ENCODE data around the gene MATCAP1.

The MATCAP1 gene

DNA sequence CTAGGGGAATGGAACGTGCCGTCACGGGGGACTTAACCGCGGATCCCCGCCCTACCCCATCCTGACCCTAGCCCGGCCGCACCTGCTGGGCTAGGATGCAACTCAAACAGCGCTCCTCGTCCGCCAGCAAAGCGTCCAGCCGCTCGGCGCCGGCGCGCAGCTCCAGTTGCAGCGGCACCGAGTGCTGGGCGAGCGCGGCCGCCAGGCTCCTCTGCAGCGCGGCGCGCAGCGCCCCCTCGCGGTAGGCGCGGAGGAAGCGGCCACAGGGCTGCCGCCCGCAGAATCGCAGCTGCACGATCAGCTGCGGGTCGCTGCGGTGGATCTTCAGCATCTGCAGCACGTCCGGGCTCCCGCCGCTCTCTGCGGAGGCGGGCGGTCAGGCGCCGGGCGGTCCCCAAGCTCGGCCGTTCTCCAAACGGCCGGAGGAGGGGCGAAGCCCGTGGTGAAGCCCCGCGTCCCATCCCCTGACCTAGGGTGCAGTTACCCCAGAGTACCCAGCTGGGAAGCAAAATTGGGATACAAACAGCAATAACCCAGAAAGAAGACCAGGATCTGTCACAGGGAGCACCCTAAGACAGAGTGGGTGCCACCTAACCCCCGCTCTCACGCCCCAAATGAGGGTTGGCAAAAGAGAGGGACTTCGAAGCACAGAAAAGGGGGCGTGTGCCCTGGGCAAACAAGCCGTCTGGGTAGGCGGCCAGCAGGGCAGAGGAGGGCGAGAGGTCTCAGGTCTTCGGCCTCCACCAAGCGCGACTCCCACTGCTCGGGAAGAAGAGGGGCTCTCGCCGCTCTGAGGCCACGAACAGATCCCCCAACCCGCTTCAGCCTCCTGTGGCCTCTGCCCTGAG lies 28.2 kb downstream of the MATCAP1 start:
- peak; percentile 65 for DNase-seq

DNA sequence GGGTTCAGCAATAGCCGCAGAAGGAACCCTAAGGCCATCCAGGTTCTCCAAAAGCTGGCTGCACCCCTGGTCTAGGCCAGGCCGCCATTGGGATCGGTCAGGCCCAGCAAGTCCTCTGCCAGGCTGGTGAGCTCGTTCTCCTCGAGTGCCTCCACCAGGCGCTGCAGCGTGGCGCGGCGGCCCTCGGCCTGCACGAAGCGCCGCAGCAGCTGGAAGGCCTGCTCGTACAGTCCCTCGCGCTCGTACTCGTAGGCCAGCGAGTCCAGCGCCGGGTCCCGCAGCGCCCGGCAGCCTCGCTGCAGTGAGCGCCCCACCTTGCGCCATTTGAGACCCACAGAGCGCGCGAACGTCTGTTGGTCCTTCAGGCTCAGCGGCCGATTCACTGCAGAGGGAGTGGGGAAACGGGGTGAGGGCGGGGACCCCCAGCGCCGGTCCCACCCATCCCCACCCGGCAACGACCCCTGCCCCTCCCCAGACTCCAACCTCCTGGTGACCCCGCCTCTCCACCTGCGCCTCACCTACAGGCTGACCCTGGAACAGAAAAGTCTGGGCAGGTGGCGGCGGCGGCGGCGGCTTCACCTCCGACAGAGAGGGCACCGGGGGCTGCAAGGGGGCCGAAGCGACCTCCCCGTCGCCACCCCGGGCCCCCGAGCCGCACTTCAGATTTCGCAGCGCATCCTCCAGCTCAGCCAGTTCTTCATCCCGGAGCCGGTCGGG lies 29.0 kb downstream of the MATCAP1 start:
- no peak for DNase-seq

- no peak for DNase-seq
These were observed 32.2 kb downstream of the MATCAP1 start for GRCh38 chr16:67151431-67152097.

DNA sequence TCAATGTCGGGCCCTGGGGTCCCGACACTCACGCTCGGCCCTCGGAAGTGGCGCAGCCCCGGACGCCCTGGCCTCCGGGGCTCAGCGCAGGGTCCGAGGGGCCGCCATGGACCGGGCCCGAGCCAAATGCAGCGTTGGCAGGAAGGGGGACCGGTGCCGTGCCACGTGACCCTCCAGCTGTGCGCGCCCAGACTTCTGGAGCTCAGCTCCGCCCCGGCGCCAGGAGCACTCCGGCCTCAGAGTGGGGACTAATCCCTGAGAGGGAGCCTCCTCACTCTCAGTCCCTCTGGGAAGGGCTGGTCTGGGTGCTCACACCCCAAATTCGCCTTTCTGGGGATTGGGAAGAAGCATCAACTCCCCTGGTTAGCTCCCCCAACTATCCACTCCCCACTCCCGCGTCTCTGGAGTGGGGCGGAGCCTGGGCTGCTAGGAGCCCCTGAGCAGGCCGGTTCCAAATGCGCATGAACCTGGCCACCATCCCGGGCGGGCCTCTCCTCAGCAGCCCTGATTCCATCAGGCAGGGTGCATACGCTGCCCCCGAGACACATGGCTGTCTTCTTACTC lies 32.8 kb downstream of the MATCAP1 start, which contains the start of gene B3GNT9:
Gene B3GNT9 (minus strand): TSS at position 166 of the 564 bp plus-strand sequence. CDS start 513 bp downstream, outside the sequence.
- DNase-seq: peak; percentile 65

DNA sequence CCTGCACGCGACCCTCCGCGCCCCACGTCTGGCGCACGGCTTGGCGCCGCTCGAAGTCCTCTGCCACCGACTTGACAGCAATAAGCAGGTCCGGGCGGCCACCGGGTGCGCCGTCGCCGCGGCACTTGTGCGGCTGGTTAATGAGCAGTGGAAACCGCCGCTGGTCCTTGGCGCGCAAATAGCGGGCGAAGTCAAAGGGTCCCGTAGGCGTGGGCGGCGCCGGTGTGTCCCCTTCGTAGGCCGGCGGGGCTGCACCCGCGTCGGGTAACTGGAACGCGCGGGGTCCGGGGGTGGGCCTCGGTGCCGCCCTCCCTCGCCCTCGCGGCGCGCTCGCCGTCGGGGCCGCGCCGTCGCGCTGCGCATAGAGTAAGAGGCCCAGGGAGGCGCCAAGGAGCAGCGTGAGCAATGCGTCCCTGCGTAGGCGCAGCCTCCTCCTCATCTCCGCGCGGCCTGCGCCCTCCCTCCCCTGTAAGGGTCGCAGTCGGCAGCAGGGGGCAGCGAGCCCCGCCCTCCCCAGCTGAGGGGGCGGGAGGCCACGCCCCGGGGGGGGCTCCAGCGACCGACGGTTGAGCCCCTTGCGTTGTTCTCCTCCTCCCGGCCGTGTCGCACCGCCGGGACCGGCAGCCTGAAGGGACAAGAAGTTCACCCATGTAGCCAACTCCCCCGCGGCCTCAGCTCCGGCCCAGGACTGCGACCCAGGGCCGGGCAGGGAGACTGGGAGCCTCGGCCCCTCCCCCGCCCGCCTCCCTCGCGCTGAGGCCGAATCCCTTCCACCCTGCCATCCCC lies 33.5 kb downstream of the MATCAP1 start:
- peak; percentile 26 for DNase-seq

GRCh38 chr16:67149276-67150046 lies 34.3 kb downstream of the MATCAP1 start:
- DNase-seq: no peak

DNA sequence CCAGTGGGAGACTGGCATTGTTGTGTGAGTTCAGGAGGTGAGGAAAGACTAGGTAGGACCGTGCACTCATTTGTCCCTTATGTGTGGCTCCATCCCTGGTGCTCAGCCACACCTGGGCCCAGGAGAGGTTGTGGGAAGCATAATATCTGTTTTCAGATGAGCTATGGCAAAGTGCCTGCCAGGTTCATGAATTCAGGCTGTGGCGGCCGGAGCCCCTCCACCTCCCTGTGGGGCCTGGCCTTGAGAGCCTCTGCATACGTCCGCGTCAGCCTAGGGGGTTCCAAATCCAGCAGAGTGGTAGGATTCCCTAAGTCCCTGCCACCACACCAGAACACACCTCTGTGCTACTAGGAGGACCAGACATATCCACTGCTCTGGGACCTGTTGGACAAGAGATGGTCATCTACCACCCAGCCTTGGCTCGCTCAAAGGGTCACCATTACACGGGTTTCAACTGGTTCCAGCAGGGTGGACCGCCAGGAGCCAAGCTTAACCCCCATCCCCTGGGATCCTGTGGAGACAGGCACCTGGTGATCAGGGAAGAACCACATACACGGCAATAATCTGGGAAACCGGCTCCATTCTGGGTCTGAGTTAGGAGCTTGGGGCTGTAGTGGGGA lies 35.0 kb downstream of the MATCAP1 start:
- no peak for DNase-seq

DNA sequence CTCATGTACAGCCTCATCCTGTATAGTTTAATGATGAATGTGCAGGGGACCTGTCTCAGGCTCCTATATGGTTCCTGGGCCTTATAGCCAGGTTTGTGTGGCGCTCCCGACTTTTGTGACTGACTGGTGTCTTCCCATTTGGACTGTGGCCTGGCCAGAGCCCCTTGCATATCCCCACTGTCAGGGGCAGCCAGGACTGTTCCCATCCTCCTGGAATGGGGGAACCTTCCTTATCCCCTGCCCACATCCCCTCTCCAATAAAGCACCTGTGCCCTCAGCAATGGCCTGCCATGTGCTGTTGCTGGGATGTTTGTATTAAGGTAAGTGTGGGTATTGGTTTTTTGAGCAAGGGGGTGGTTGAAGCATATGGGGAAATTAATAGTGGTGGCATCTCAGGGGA lies 35.5 kb downstream of the MATCAP1 start:
- DNase-seq: no peak

- DNase-seq: no peak
These were observed 36.2 kb downstream of the MATCAP1 start for GRCh38 chr16:67147437-67148140.

- DNase-seq: no peak
These were observed 37.0 kb downstream of the MATCAP1 start for GRCh38 chr16:67146523-67147357.

DNA sequence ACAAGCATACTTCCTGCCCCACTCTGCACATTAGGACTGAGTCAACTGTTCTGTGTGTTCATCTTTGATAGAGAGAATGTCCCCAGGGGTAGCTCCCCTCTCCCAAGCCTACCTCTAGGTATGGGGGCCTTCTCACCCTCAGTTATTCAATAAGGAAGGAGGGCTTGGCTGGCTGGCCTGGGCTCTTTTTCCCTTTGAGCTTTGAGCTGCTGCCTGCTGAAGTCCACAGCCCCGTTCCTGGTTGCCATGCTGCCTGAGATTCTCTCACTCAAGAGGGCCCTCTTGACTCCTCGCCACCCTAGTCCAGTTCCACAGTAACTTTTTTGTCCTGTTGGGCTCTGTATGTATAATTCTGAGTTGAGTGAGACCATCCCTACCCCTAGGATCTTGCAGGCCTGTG lies 38.0 kb downstream of the MATCAP1 start:
- DNase-seq: no peak

DNA sequence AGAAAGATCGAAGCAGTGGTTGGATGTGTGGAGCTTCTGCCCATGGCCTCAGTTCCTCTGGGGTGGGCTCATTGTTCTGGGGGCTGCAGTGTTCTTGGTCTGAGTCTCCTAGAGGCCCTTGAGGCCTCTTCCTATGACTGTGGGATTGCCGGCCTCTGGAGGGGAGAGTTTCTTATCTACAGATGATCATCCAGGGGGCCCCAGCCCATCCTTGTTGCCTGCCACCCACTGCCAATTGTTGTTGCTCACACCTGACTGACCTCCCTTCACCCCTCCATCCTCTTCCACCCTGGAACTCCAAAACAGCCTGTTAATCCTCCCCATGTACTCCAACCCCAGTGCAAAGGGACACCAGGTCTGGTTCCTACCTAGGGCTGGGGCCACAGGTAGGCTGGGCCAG lies 38.8 kb downstream of the MATCAP1 start:
- DNase-seq: no peak

- DNase-seq: no peak
These were observed 41.4 kb downstream of the MATCAP1 start for GRCh38 chr16:67142342-67142741.

DNA sequence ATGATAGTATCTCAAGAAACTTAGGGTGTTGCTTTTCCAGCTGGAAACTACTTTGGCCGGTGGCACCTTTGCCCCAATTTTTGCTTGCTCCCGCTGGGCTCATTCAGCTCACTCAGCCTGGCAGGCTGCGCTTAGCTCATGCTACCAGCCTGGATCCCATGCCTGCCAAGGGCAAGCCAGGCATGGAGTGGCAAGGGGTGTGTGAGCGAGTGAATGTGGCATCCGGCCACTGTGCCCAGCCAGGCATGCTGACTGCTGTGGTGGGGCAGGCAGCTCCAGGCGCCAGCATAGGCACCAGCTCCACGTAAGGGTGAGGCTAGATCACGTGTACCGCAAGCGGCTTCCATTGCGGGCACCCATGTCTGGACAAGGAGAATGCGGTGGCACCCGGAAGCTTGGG lies 42.4 kb downstream of the MATCAP1 start:
- DNase-seq: no peak

DNA sequence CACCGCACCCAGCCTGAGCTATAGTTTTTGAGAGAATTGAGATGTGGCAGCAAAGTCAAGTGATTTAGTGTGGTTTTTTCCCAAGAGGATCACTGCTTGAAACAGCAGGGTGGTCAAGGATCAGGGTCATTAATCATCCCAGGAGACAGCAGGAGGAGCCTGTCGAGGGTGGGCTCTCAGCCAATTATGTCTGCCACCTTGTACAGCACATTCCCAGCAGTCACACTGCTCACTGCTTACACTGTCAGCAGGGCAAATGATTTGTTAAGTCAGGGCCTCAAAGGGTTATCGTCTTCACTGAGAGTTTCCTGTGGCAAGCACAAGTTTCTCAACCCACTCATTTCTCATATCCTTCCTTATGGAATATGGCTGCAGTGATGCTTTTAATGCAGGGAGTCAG lies 46.2 kb downstream of the MATCAP1 start:
- DNase-seq: no peak

- DNase-seq: no peak
These were observed 54.3 kb downstream of the MATCAP1 start for GRCh38 chr16:67129422-67129821.

DNA sequence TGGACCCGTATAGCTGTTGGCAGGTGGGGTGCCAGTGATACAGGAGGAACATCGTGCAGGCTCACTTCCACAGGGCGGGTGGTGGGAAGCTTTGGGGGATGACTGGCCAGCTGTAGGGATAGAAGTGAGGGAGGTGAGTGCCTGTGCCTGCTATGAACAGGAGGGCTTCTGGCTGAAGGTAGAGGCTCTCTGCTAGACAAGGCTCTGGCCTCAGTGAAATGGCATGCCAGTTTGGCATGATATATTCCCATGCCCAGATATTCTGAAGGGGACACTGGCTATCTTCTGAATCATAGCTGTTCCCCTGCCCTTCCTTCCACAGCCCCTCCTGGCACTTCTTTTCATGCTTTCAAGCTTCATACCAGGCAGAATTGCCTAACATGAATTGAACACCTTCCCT lies 54.9 kb downstream of the MATCAP1 start:
- no peak for DNase-seq

DNA sequence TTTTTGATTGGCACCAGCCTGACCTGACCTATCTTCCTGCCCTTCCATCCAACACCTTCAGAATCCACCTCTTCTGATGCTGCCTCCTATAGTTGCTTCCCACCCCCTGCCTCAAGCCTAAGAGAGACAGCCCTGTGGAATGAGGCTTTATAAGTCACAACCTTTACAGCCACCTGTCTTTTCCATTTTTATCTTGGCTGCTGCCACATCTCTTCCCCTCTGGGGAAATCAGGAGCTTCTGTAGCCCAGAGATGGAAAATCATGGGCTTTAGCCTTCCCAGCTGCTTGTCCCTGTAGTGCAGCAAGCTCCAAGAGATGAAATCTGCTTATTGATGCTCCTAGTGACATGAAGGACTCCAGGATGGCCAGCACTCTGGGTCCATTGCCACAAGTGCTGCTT lies 55.3 kb downstream of the MATCAP1 start:
- no peak for DNase-seq
